LNCaP clone FGC (cell line): ENCODE results near the gene GPR68.
"Not testable (repeated sequence)": the region's sequence is repeated elsewhere in the genome, so short reads cannot be mapped to it uniquely, and the experiment has no call there.

Source experiments
- DNase-seq: peaks from one replicate; pipeline ENCODE4 v3.0.0-alpha.2; 2011; ENCODE audit warnings: low read depth
- H3K4me3 ChIP-seq: 2 replicates; pipeline ENCODE4 v1.5.1; 2011; ENCODE audit warnings: mild to moderate bottlenecking, low read depth, low read length, control low read depth
- CTCF ChIP-seq: IDR thresholded peaks from 2 replicates; pipeline ENCODE4 v1.5.1; 2012; ENCODE audit warnings: mild to moderate bottlenecking; ENCODE audit not compliant: control insufficient read depth, insufficient read depth; ENCODE audit errors: extremely low read depth

The GPR68 gene

GRCh38 chr14:91184559-91184958 lies 59.9 kb downstream of the GPR68 start:
- DNase-seq = no peak
- no peak for TF ChIP-seq CTCF
- no peak overlapping the region for H3K4me3 ChIP-seq

GRCh38 chr14:91182753-91183152 lies 61.8 kb downstream of the GPR68 start:
- not testable (repeated sequence) for DNase-seq

More at GRCh38 chr14:91182753-91183152, 61.8 kb downstream of the GPR68 start:
- not testable (repeated sequence) for H3K4me3 ChIP-seq
